Ovary (tissue), 9 donors: ENCODE data around the gene MAN1A2. TPM values are rescaled to one million over a fixed set of nuclear protein-coding genes. Genes with fewer than 3 reads are reported as not detected.
"Not testable (repeated sequence)": the region's sequence is repeated elsewhere in the genome, so short reads cannot be mapped to it uniquely, and the experiment has no call there.

Source experiments
- DNase-seq, 5 donors: peaks; one replicate each; pipeline ENCODE4 v3.0.0-alpha.2; 2019 to 2020
- H3K27ac ChIP-seq, 2 donors: fragments of 200-600 bp; one replicate each; pipeline versions ENCODE4 v1.5.1 to v1.8.0; 2019 to 2022
- H3K27me3 ChIP-seq: fragments of 200-600 bp; one replicate; pipeline ENCODE4 v1.8.0; 2022
- H3K36me3 ChIP-seq: fragments of 200-600 bp; sonication (generic); one replicate; pipeline ENCODE4 v1.5.1; 2019
- H3K4me1 ChIP-seq: one replicate; pipeline ENCODE4 v1.8.1; 2013; ENCODE audit warnings: mild to moderate bottlenecking, moderate library complexity; ENCODE audit not compliant: insufficient read depth
- H3K4me3 ChIP-seq: fragments of 200-600 bp; sonication (generic); one replicate; pipeline ENCODE4 v1.5.1; 2017
- H3K9me3 ChIP-seq, 2 donors: fragments of 200-600 bp in 1 of 2; sonication (generic) in 1 of 2; one replicate each; pipeline versions ENCODE4 v1.5.1 to v1.8.1; 2013 to 2019; ENCODE audit warnings: mild to moderate bottlenecking in 1 of 2, moderate library complexity in 1 of 2
- CTCF ChIP-seq, 3 donors: fragments of 450-650 bp in 2 of 3; fragments of 200-600 bp in 1 of 3; IDR thresholded peaks; one replicate each; pipeline versions ENCODE4 v1.5.1 to v1.8.0; 2016 to 2022; ENCODE audit warnings: antibody characterized with exemption in 3 of 3, mild to moderate bottlenecking in 1 of 3
- EP300 ChIP-seq: sonication (generic); formaldehyde crosslinking; IDR thresholded peaks from one replicate; pipeline ENCODE4 v1.6.1; 2017; ENCODE audit warnings: antibody characterized with exemption
- POLR2A ChIP-seq: fragments of 450-650 bp; IDR thresholded peaks from one replicate; pipeline ENCODE4 v1.6.1; 2017; ENCODE audit warnings: antibody characterized with exemption, mild to moderate bottlenecking, moderate library complexity
- WGBS, 3 donors: extraction: QIAGEN DNeasy Blood & Tissue Kit in 1 of 3; methylation state at CpG; one replicate each; pipeline versions ENCODE4 v1.1.5 to v1.1.7; 2013 to 2017; 5-methylcytosine and 5-hydroxymethylcytosine counted together
- intact Hi-C, 4 donors: fragments of 100-400 bp; cut with DNase I; formaldehyde crosslinking; loops; one replicate each; pipeline versions ENCODE4 v1.11.0 to v1.15.1; 2022 to 2023
- polyA plus RNA-seq, 2 donors: library from polyadenylated mRNA; stranded (reverse); fragments of 200-250 nt in 1 of 2; fragments of 350-450 nt in 1 of 2; fragmentation: Illumina TruSeq in 1 of 2; extraction: RNeasy Lipid Tissue Mini Kit (QIAGEN cat#74804) in 1 of 2; gene quantifications; one replicate each; pipeline ENCODE4 v1.2.3, GENCODE V29; 2013 to 2014
- total RNA-seq, 7 donors: library from RNA; depleted of rRNA in 2 of 7; stranded (reverse); fragments of >200 nt in 2 of 7; fragmentation: NEBNext Ultra II Directional in 3 of 7; extraction: Animal tissue kit (Norgen Biotek cat#: 25700) in 3 of 7; gene quantifications; one replicate each; pipeline versions ENCODE4 v1.1.0 to v1.2.4, GENCODE V29; 2016 to 2023
- donor health status: DM: no; HTN: no; CAD: no; lungs with moderate emphysema.
- donor health status: DM: no; HTN: no; CAD: no.
- donor health status: Bipolar disorder and iron deficiency.
- donor health status: DM: yes; HTN: yes; CAD: no.
- donor health status: DM: no; HTN: no; CAD: no.
- donor health status: DM: yes; HTN: yes; CAD: no.

MAN1A2 gene
- total and polyA plus RNA-seq, 9 donors, result 9.3 to 59.9 (median 44.8) TPM

- no peak overlapping the region for H3K4me3 ChIP-seq
- TF ChIP-seq POLR2A (no peak), CTCF (IDR thresholded peaks at IDR 0.05) (no peak), EP300 (no peak)
Observed at GRCh38 chr1:117346206-117346928, 20.9 kb upstream of the MAN1A2 start.

GRCh38 chr1:117347907-117348306, 19.3 kb upstream of the MAN1A2 start:
- no peak for DNase-seq
- 89 to 92% (median 91%) methylated on average over 4 of the region's 4 CpGs for WGBS, 3 donors
- no peak overlapping the region for H3K27ac ChIP-seq
- H3K36me3 ChIP-seq, result no peaks in the 10 kb centered on the region
- no peak overlapping the region for H3K4me3 ChIP-seq
- H3K27me3 ChIP-seq, result no peaks in the 10 kb centered on the region
- no peak for TF ChIP-seq CTCF (IDR thresholded peaks at IDR 0.05)
- TF ChIP-seq POLR2A, result no peak
- TF ChIP-seq EP300, result no peak
- no peaks in the 10 kb centered on the region for H3K4me1 ChIP-seq
- H3K9me3 ChIP-seq, result no peaks in the 10 kb centered on the region
- intact Hi-C loops, result no loop called here

More at GRCh38 chr1:117346206-117346928, 20.9 kb upstream of the MAN1A2 start:
- Histone ChIP-seq H3K27ac (no peak overlapping the region), H3K4me1 (no peaks in the 10 kb centered on the region), H3K9me3 (no peaks in the 10 kb centered on the region), H3K36me3 (no peaks in the 10 kb centered on the region), H3K27me3 (no peaks in the 10 kb centered on the region)
- intact Hi-C loops, result no loop called here
- no peak for DNase-seq
- WGBS, 3 donors, result 46 to 53% (median 49%) methylated on average over 4 of the region's 4 CpGs

GRCh38 chr1:117352695-117353094, 14.6 kb upstream of the MAN1A2 start:
- DNase-seq, H3K27me3 ChIP-seq, H3K4me3 ChIP-seq, H3K27ac ChIP-seq, H3K36me3 ChIP-seq, H3K4me1 ChIP-seq, intact Hi-C loops, H3K9me3 ChIP-seq: not testable (repeated sequence)
- 90 to 98% methylated on average over 2 to 3 of the region's 3 CpGs; no CpG with 5 or more reads in 1 of the 3 donors for WGBS, 3 donors

GRCh38 chr1:117357833-117358603, 9.2 kb upstream of the MAN1A2 start:
- H3K27me3 ChIP-seq, H3K4me1 ChIP-seq, H3K4me3 ChIP-seq, DNase-seq, H3K27ac ChIP-seq, H3K36me3 ChIP-seq, intact Hi-C loops, H3K9me3 ChIP-seq: not testable (repeated sequence)
- WGBS, 3 donors, result 79 to 85% (median 84%) methylated on average over 24 of the region's 24 CpGs

GRCh38 chr1:117358604-117358887, 8.7 kb upstream of the MAN1A2 start:
- DNase-seq, H3K27ac ChIP-seq, H3K4me3 ChIP-seq, H3K9me3 ChIP-seq, H3K4me1 ChIP-seq, intact Hi-C loops, H3K36me3 ChIP-seq, H3K27me3 ChIP-seq: not testable (repeated sequence)
- whole genome bisulfite sequencing, 3 donors, result 78 to 95% (median 85%) methylated on average over 7 to 8 of the region's 8 CpGs
